Measurements from ENCODE around the gene NOTCH3. TPM values are rescaled to one million over a fixed set of nuclear protein-coding genes. Genes with fewer than 3 reads are reported as not detected.

The NOTCH3 gene
- total RNA-seq: 10 to 100 TPM in 1 of 2 donors, 1 to 10 TPM in 1; 4.4 to 10.5 TPM

GRCh38 chr19:15200553-15201364 lies at the start of gene NOTCH3:
TSS of gene NOTCH3 (minus strand) at chr19:15200995. CDS start at chr19:15200905, 90 bp downstream.
- TF ChIP-seq, protein P1, sequence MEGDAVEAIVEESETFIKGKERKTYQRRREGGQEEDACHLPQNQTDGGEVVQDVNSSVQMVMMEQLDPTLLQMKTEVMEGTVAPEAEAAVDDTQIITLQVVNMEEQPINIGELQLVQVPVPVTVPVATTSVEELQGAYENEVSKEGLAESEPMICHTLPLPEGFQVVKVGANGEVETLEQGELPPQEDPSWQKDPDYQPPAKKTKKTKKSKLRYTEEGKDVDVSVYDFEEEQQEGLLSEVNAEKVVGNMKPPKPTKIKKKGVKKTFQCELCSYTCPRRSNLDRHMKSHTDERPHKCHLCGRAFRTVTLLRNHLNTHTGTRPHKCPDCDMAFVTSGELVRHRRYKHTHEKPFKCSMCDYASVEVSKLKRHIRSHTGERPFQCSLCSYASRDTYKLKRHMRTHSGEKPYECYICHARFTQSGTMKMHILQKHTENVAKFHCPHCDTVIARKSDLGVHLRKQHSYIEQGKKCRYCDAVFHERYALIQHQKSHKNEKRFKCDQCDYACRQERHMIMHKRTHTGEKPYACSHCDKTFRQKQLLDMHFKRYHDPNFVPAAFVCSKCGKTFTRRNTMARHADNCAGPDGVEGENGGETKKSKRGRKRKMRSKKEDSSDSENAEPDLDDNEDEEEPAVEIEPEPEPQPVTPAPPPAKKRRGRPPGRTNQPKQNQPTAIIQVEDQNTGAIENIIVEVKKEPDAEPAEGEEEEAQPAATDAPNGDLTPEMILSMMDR (IDR thresholded peaks at IDR 0.05): no peak
- H3K4me1 ChIP-seq: no peaks in the 10 kb centered on the region
- no peak within 1 kb of the TSS for H3K27ac ChIP-seq
- H3K36me3 ChIP-seq: no peaks in the 10 kb centered on the region
- H3K4me3 ChIP-seq: peak within 1 kb of the TSS; percentile 15
- intact Hi-C loops (cut with DNase I): no loop called here
- no peaks in the 10 kb centered on the region for H3K9me3 ChIP-seq
- DNase-seq: no peak
- H3K9ac ChIP-seq (ENCODE audit: low read depth in 2 of 2, low read length in 2 of 2): peak within 1 kb of the TSS in 1 of 2 donors; percentile 63
- H3K27me3 ChIP-seq: peaks cover 24% of the 10 kb centered on the region

DNA sequence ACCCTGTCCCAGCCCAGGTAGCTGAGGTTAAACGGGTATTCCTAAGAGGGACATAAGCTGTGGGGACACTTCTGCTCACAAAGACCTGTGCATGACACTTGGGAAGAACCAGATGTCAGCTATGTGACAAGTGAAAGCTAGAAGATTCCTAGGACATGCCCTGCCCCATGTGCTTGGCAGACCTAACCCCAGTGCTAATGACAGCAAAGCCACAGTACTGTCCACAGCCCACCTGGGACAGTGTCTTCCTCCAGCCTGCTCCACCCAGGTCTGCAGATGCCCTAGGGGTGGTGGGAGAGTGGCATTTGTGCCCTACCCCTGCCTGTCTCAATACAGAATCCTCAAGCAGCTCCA lies 49.8 kb upstream of the NOTCH3 start:
- no peaks in the 10 kb centered on the region for H3K27me3 ChIP-seq
- TF ChIP-seq, protein P1 (IDR thresholded peaks at IDR 0.05): no peak
- H3K27ac ChIP-seq: peak overlapping the region; percentile 77
- H3K4me3 ChIP-seq: no peak overlapping the region
- H3K4me1 ChIP-seq: peaks cover 19% of the 10 kb centered on the region
- DNase-seq: no peak
- H3K9ac ChIP-seq (ENCODE audit: low read depth in 2 of 2, low read length in 2 of 2): peak overlapping the region in 1 of 2 donors; percentile 38
- H3K36me3 ChIP-seq: peaks cover 18% of the 10 kb centered on the region
- intact Hi-C loops (cut with DNase I): no loop called here
- H3K9me3 ChIP-seq: no peaks in the 10 kb centered on the region

GRCh38 chr19:15249972-15250639 lies 49.3 kb upstream of the NOTCH3 start:
- Histone ChIP-seq H3K36me3 (peaks cover 20% of the 10 kb centered on the region), H3K9ac (ENCODE audit: low read depth in 2 of 2, low read length in 2 of 2) (peak overlapping the region in 1 of 2 donors; percentile 38), H3K4me3 (no peak overlapping the region), H3K9me3 (no peaks in the 10 kb centered on the region), H3K27me3 (no peaks in the 10 kb centered on the region), H3K27ac (peak overlapping the region; percentile 77), H3K4me1 (peaks cover 19% of the 10 kb centered on the region)
- TF ChIP-seq, protein P1 (IDR thresholded peaks at IDR 0.05): no peak
- intact Hi-C loops (cut with DNase I): no loop called here
- peak; percentile 42 for DNase-seq

- intact Hi-C loops (cut with DNase I): no loop called here
- H3K4me3 ChIP-seq: no peak overlapping the region
- TF ChIP-seq, protein P1 (IDR thresholded peaks at IDR 0.05): no peak
- H3K27ac ChIP-seq: peak overlapping the region; percentile 68
- peaks cover 14% of the 10 kb centered on the region for H3K36me3 ChIP-seq
- no peaks in the 10 kb centered on the region for H3K27me3 ChIP-seq
- peaks cover 19% of the 10 kb centered on the region for H3K4me1 ChIP-seq
- DNase-seq: no peak
- H3K9me3 ChIP-seq: no peaks in the 10 kb centered on the region
- peak overlapping the region; percentile 14 to 41 for H3K9ac ChIP-seq (ENCODE audit: low read depth in 2 of 2, low read length in 2 of 2)
Measured at GRCh38 chr19:15249528-15249874, 48.7 kb upstream of the NOTCH3 start.

DNA sequence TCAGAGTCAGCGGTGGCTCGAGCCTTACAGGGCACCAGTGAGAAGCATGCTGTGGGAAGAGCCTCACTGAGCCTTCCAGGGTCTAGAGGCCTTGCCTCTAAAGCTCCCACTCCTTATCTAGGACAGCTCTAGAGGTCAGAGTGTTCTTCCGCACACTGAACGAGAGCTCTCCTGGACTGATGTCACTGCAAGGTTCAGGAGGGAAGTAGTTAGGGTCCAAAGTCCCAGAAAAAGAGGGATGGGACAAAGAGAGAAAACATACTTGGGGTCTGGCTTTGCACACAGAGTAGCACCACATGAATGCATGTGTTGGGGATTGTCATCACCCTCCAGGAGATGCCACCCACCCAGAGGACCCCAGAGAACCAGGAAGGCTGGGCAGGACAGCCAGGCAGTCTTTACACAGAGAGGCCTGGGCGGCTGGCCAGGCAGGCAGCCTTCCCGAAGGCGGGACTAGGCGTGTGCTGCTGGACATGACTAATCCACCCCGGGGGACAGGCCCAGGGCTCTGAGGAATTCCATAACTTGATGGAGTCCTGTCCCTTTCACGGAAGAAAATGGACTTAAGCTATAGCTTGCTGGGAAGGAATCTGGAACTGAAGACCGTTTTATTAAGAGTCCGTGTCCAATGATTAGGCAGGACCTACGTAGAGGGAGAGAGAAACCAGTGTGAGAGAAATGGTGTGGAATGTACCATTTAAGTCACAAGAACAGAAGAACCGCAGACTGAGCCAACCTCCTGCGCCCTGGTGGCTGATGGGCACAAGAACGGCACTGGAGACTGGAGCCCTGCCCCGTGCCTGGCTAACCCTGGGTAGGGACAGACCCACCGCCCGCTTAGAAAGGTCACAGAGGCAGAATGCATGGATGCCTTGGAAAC lies 48.1 kb upstream of the NOTCH3 start:
- Histone ChIP-seq H3K4me3 (no peak overlapping the region), H3K27ac (peak overlapping the region; percentile 68), H3K4me1 (peaks cover 19% of the 10 kb centered on the region), H3K9me3 (no peaks in the 10 kb centered on the region), H3K36me3 (peaks cover 10% of the 10 kb centered on the region), H3K9ac (ENCODE audit: low read depth in 2 of 2, low read length in 2 of 2) (peak overlapping the region; percentile 41 to 56), H3K27me3 (no peaks in the 10 kb centered on the region)
- intact Hi-C loops (cut with DNase I): no loop called here
- DNase-seq: peak; percentile 72
- TF ChIP-seq, protein P1 (IDR thresholded peaks at IDR 0.05): no peak

Data from colonic mucosa (tissue), 4 donors.